Mesendoderm (in vitro differentiated cells): ENCODE results near the gene HTR3C.
"Not testable (repeated sequence)": the region's sequence is repeated elsewhere in the genome, so short reads cannot be mapped to it uniquely, and the experiment has no call there.

Experiments used
- DNase-seq: peaks from one replicate; pipeline ENCODE4 v3.0.0; 2013
- H2AK5ac ChIP-seq: 2 replicates; pipeline ENCODE4 v1.6.1; 2013; ENCODE audit warnings: low read length, inconsistent platforms
- H2BK120ac ChIP-seq: 2 replicates; pipeline ENCODE4 v1.6.1; 2013; ENCODE audit warnings: low read depth, mild to moderate bottlenecking, low read length, moderate library complexity, mixed read lengths
- H2BK15ac ChIP-seq: replicated peaks from 2 replicates; pipeline ENCODE4 v1.6.1; 2013; ENCODE audit warnings: low read depth, mild to moderate bottlenecking, moderate library complexity
- H2BK5ac ChIP-seq: 2 replicates; pipeline ENCODE4 v1.6.1; 2013; ENCODE audit warnings: low read length, inconsistent platforms
- H3K18ac ChIP-seq: 2 replicates; pipeline ENCODE4 v1.6.1; 2013; ENCODE audit warnings: mild to moderate bottlenecking, low read length, mixed read lengths
- H3K23ac ChIP-seq: one replicate; pipeline ENCODE4 v1.6.1; 2013; ENCODE audit warnings: low read length
- H3K27ac ChIP-seq: 2 replicates; pipeline ENCODE4 v1.5.1; 2013; ENCODE audit warnings: low read depth, mild to moderate bottlenecking, inconsistent platforms, low read length, moderate library complexity
- H3K27me3 ChIP-seq: 2 replicates; pipeline ENCODE4 v1.6.1; 2013; ENCODE audit warnings: low read length, control low read depth, mild to moderate bottlenecking, inconsistent platforms; ENCODE audit not compliant: insufficient read depth, poor library complexity
- H3K36me3 ChIP-seq: 2 replicates; pipeline ENCODE4 v1.6.1; 2013; ENCODE audit warnings: low read length, inconsistent platforms; ENCODE audit not compliant: control insufficient read depth, insufficient read depth
- H3K4ac ChIP-seq: one replicate; pipeline ENCODE4 v1.6.1; 2013; ENCODE audit warnings: low read depth, mild to moderate bottlenecking, low read length, moderate library complexity
- H3K4me1 ChIP-seq: 2 replicates; pipeline ENCODE4 v1.6.1; 2013; ENCODE audit warnings: low read depth, low read length, inconsistent platforms; ENCODE audit not compliant: control insufficient read depth
- H3K4me2 ChIP-seq: 2 replicates; pipeline ENCODE4 v1.6.1; 2013; ENCODE audit warnings: low read length
- H3K4me3 ChIP-seq: 2 replicates; pipeline ENCODE4 v1.5.1; 2013; ENCODE audit warnings: mild to moderate bottlenecking, low read length
- H3K56ac ChIP-seq: one replicate; pipeline ENCODE4 v1.6.1; 2013; ENCODE audit warnings: low read length
- H3K79me1 ChIP-seq: 2 replicates; pipeline ENCODE4 v1.6.1; 2013; ENCODE audit warnings: low read length, inconsistent platforms
- H3K79me2 ChIP-seq: 2 replicates; pipeline ENCODE4 v1.6.1; 2013; ENCODE audit warnings: mild to moderate bottlenecking, low read length; ENCODE audit not compliant: control insufficient read depth, insufficient read depth
- H3K9ac ChIP-seq: 2 replicates; pipeline ENCODE4 v1.6.1; 2013; ENCODE audit warnings: low read length, inconsistent platforms
- H4K5ac ChIP-seq: one replicate; pipeline ENCODE4 v1.6.1; 2013; ENCODE audit warnings: low read length
- H4K8ac ChIP-seq: one replicate; pipeline ENCODE4 v1.6.1; 2013; ENCODE audit warnings: low read depth, mild to moderate bottlenecking, control low read depth, low read length, moderate library complexity
- WGBS: extraction: QIAGEN DNeasy Blood & Tissue Kit; methylation state at CpG from one replicate; pipeline ENCODE4 v1.1.7; 2013; ENCODE audit warnings: low lambda C conversion rate, missing lambda C conversion rate; ENCODE audit not compliant: insufficient coverage; ENCODE audit errors: extremely low coverage; 5-methylcytosine and 5-hydroxymethylcytosine counted together

HTR3C gene

GRCh38 chr3:184059424-184059823 lies 6.6 kb downstream of the HTR3C start:
- H3K18ac ChIP-seq = no peak overlapping the region
- H3K4me3 ChIP-seq = no peak overlapping the region
- no peak overlapping the region for H3K4me2 ChIP-seq
- H3K79me2 ChIP-seq = no peaks in the 10 kb centered on the region
- no peak overlapping the region for H3K23ac ChIP-seq
- H2BK120ac ChIP-seq = no peak overlapping the region
- no peak overlapping the region for H3K9ac ChIP-seq
- no peaks in the 10 kb centered on the region for H3K79me1 ChIP-seq
- no peak for DNase-seq
- H2AK5ac ChIP-seq = no peak overlapping the region
- H3K27ac ChIP-seq = no peak overlapping the region
- H2BK15ac ChIP-seq = no peak overlapping the region
- H4K5ac ChIP-seq = no peak overlapping the region
- no peak overlapping the region for H3K56ac ChIP-seq
- no peak overlapping the region for H4K8ac ChIP-seq
- H2BK5ac ChIP-seq = no peak overlapping the region
- H3K27me3 ChIP-seq = no peaks in the 10 kb centered on the region
- no CpG with 5 or more reads among the region's 7 CpGs for WGBS
- H3K4ac ChIP-seq = no peak overlapping the region
- H3K4me1 ChIP-seq = no peaks in the 10 kb centered on the region
- H3K36me3 ChIP-seq = no peaks in the 10 kb centered on the region

GRCh38 chr3:184062637-184063036 lies 9.8 kb downstream of the HTR3C start:
- no peak overlapping the region for H2AK5ac ChIP-seq
- no peak overlapping the region for H3K9ac ChIP-seq
- no peak overlapping the region for H4K8ac ChIP-seq
- no peaks in the 10 kb centered on the region for H3K36me3 ChIP-seq
- no peak overlapping the region for H2BK5ac ChIP-seq
- H2BK15ac ChIP-seq = no peak overlapping the region
- no peak overlapping the region for H3K4me2 ChIP-seq
- no peak overlapping the region for H3K18ac ChIP-seq
- no peaks in the 10 kb centered on the region for H3K79me2 ChIP-seq
- DNase-seq = no peak
- no peaks in the 10 kb centered on the region for H3K27me3 ChIP-seq
- H3K23ac ChIP-seq = no peak overlapping the region
- no peak overlapping the region for H3K4me3 ChIP-seq
- H3K79me1 ChIP-seq = no peaks in the 10 kb centered on the region
- no peak overlapping the region for H2BK120ac ChIP-seq
- no peak overlapping the region for H3K27ac ChIP-seq
- H4K5ac ChIP-seq = no peak overlapping the region
- no peaks in the 10 kb centered on the region for H3K4me1 ChIP-seq
- no peak overlapping the region for H3K56ac ChIP-seq
- no peak overlapping the region for H3K4ac ChIP-seq

- Histone ChIP-seq H3K56ac (no peak overlapping the region), H3K9ac (no peak overlapping the region), H3K18ac (no peak overlapping the region), H3K4ac (no peak overlapping the region), H3K4me2 (no peak overlapping the region), H3K27ac (no peak overlapping the region), H3K79me1 (no peaks in the 10 kb centered on the region), H3K4me3 (no peak overlapping the region), H4K5ac (no peak overlapping the region), H2AK5ac (no peak overlapping the region), H2BK15ac (no peak overlapping the region), H2BK5ac (no peak overlapping the region), H3K79me2 (no peaks in the 10 kb centered on the region), H3K23ac (no peak overlapping the region), H3K4me1 (no peaks in the 10 kb centered on the region), H2BK120ac (no peak overlapping the region), H3K27me3 (no peaks in the 10 kb centered on the region), H4K8ac (no peak overlapping the region), H3K36me3 (no peaks in the 10 kb centered on the region)
- WGBS = no CpG with 5 or more reads among the region's 2 CpGs
- DNase-seq = no peak
Observed at GRCh38 chr3:184066211-184066610, 13.4 kb downstream of the HTR3C start.

- Histone ChIP-seq H3K9ac (no peak overlapping the region), H3K27ac (no peak overlapping the region), H4K8ac (no peak overlapping the region), H3K27me3 (no peaks in the 10 kb centered on the region), H2BK120ac (no peak overlapping the region), H3K4me2 (no peak overlapping the region), H3K56ac (no peak overlapping the region), H3K79me1 (no peaks in the 10 kb centered on the region), H3K4ac (no peak overlapping the region), H2AK5ac (no peak overlapping the region), H3K79me2 (no peaks in the 10 kb centered on the region), H2BK15ac (no peak overlapping the region), H3K23ac (no peak overlapping the region), H4K5ac (no peak overlapping the region), H3K18ac (no peak overlapping the region), H3K4me3 (no peak overlapping the region), H3K36me3 (no peaks in the 10 kb centered on the region), H3K4me1 (no peaks in the 10 kb centered on the region), H2BK5ac (no peak overlapping the region)
- DNase-seq = peak; percentile 32
- WGBS = no CpG with 5 or more reads among the region's 6 CpGs
Observed at GRCh38 chr3:184067573-184068055, 14.8 kb downstream of the HTR3C start.

GRCh38 chr3:184068344-184068743 lies 15.5 kb downstream of the HTR3C start:
- H3K56ac ChIP-seq = no peak overlapping the region
- H3K79me2 ChIP-seq = no peaks in the 10 kb centered on the region
- H3K4me3 ChIP-seq = no peak overlapping the region
- no peak overlapping the region for H2BK5ac ChIP-seq
- no peaks in the 10 kb centered on the region for H3K4me1 ChIP-seq
- no peak overlapping the region for H2AK5ac ChIP-seq
- H3K23ac ChIP-seq = no peak overlapping the region
- H3K79me1 ChIP-seq = no peaks in the 10 kb centered on the region
- H4K8ac ChIP-seq = no peak overlapping the region
- no peak overlapping the region for H3K4me2 ChIP-seq
- H4K5ac ChIP-seq = no peak overlapping the region
- DNase-seq = no peak
- whole genome bisulfite sequencing = no CpG with 5 or more reads among the region's 5 CpGs
- H3K27me3 ChIP-seq = no peaks in the 10 kb centered on the region
- no peaks in the 10 kb centered on the region for H3K36me3 ChIP-seq
- no peak overlapping the region for H3K27ac ChIP-seq
- H2BK120ac ChIP-seq = no peak overlapping the region
- H3K4ac ChIP-seq = no peak overlapping the region
- no peak overlapping the region for H3K9ac ChIP-seq
- H3K18ac ChIP-seq = no peak overlapping the region
- H2BK15ac ChIP-seq = no peak overlapping the region

- H3K18ac ChIP-seq, H3K79me2 ChIP-seq, H2BK5ac ChIP-seq, H3K4me1 ChIP-seq, H3K56ac ChIP-seq, H3K23ac ChIP-seq, H3K27ac ChIP-seq, H4K8ac ChIP-seq, H3K4me3 ChIP-seq, H3K79me1 ChIP-seq, H3K36me3 ChIP-seq, H3K4ac ChIP-seq, H2BK120ac ChIP-seq, H3K4me2 ChIP-seq, H3K9ac ChIP-seq, DNase-seq, H4K5ac ChIP-seq, H2AK5ac ChIP-seq, H2BK15ac ChIP-seq, H3K27me3 ChIP-seq: not testable (repeated sequence)
- WGBS = no CpG with 5 or more reads among the region's 7 CpGs
Observed at GRCh38 chr3:184071142-184071541, 18.3 kb downstream of the HTR3C start.
